Stimulated activated CD8-positive, alpha-beta memory T cell treated with anti-CD3 and anti-CD28 coated beads, Interleukin-12 subunit alpha, Interleukin-12 subunit beta, amount 100 ng/mL, for 1 hour (primary cell): ENCODE measurements around the gene COL5A1.

Experiments used
- DNase-seq: peaks from one replicate; pipeline ENCODE4 v3.0.0-alpha.2; 2020; ENCODE audit warnings: low read depth

The COL5A1 gene

GRCh38 chr9:134744385-134745295 lies 103.0 kb downstream of the COL5A1 start:
- DNase-seq = no peak

- no peak for DNase-seq
Observed at GRCh38 chr9:134747951-134748489, 106.4 kb downstream of the COL5A1 start.

- DNase-seq = no peak
Observed at GRCh38 chr9:134748591-134748990, 107.0 kb downstream of the COL5A1 start.

- no peak for DNase-seq
Observed at GRCh38 chr9:134750450-134751155, 109.0 kb downstream of the COL5A1 start.

- no peak for DNase-seq
Observed at GRCh38 chr9:134751622-134752021, 110.0 kb downstream of the COL5A1 start.

- no peak for DNase-seq
Observed at GRCh38 chr9:134752471-134753168, 111.0 kb downstream of the COL5A1 start.

- DNase-seq = no peak
Observed at GRCh38 chr9:134753191-134753590, 111.6 kb downstream of the COL5A1 start.

- no peak for DNase-seq
Observed at GRCh38 chr9:134755221-134755907, 113.8 kb downstream of the COL5A1 start.

- DNase-seq = no peak
Observed at GRCh38 chr9:134756098-134756497, 114.5 kb downstream of the COL5A1 start.

- DNase-seq = no peak
Observed at GRCh38 chr9:134757216-134757975, 115.8 kb downstream of the COL5A1 start.

GRCh38 chr9:134758949-134759607 lies 117.5 kb downstream of the COL5A1 start:
- DNase-seq = no peak

GRCh38 chr9:134759913-134760312 lies 118.3 kb downstream of the COL5A1 start:
- DNase-seq = no peak

- DNase-seq = no peak
Observed at GRCh38 chr9:134760750-134761420, 119.3 kb downstream of the COL5A1 start.

GRCh38 chr9:134764473-134765269 lies 123.1 kb downstream of the COL5A1 start:
- no peak for DNase-seq

- DNase-seq = no peak
Observed at GRCh38 chr9:134765785-134766184, 124.2 kb downstream of the COL5A1 start.

GRCh38 chr9:134766587-134766986 lies 125.0 kb downstream of the COL5A1 start:
- no peak for DNase-seq

GRCh38 chr9:134768332-134768708 lies 126.7 kb downstream of the COL5A1 start:
- DNase-seq = no peak

- DNase-seq = no peak
Observed at GRCh38 chr9:134768709-134769351, 127.2 kb downstream of the COL5A1 start.
